HFFc6 (cell line): ENCODE measurements around the gene SLIT3. TPM values are rescaled to one million over a fixed set of nuclear protein-coding genes. Genes with fewer than 3 reads are reported as not detected.

Experiments
- DNase-seq: peaks from one replicate; pipeline ENCODE4 v3.0.0-alpha.2; 2018
- H3K27ac Mint-ChIP-seq: 2 replicates; pipeline ENCODE4 v1.8.0; 2020; ENCODE audit warnings: mild to moderate bottlenecking, mixed read lengths
- H3K27me3 Mint-ChIP-seq: 2 replicates; pipeline ENCODE4 v1.8.0; 2021; ENCODE audit warnings: mild to moderate bottlenecking, moderate library complexity, mixed read lengths; ENCODE audit not compliant: insufficient read depth
- H3K36me3 Mint-ChIP-seq: 2 replicates; pipeline ENCODE4 v1.8.0; 2021; ENCODE audit warnings: low read depth, mixed read lengths
- H3K4me1 Mint-ChIP-seq: 2 replicates; pipeline ENCODE4 v1.8.0; 2020; ENCODE audit warnings: low read depth, mixed read lengths
- H3K4me3 Mint-ChIP-seq: 2 replicates; pipeline ENCODE4 v1.8.0; 2020; ENCODE audit warnings: mild to moderate bottlenecking, moderate library complexity, mixed read lengths
- H3K9me3 Mint-ChIP-seq: 2 replicates; pipeline ENCODE4 v1.8.0; 2020; ENCODE audit warnings: mild to moderate bottlenecking, mixed read lengths
- CTCF ChIP-seq: fragments of 200-600 bp; sonication (generic); IDR thresholded peaks from 2 replicates; pipeline ENCODE4 v1.5.0; 2021; ENCODE audit warnings: antibody characterized with exemption, mild to moderate bottlenecking
- total RNA-seq, 6 experiments: library from RNA; stranded (reverse); fragmentation: NEBNext Ultra II Directional; extraction: Animal tissue kit (Norgen Biotek cat#: 25700); gene quantifications; 2 replicates in 1 of 6; 3 replicates in 5 of 6; pipeline ENCODE4 v1.2.3, GENCODE V29; 2021

The SLIT3 gene
- total RNA-seq, 6 experiments from 2014 or later: 4.2 to 8.3 (median 7.1) TPM

- H3K9me3 Mint-ChIP-seq: no peaks in the 10 kb centered on the region
- TF ChIP-seq CTCF: no peak
- no peak for DNase-seq
- no peak overlapping the region for H3K4me3 Mint-ChIP-seq
- peaks cover 24% of the 10 kb centered on the region for H3K4me1 Mint-ChIP-seq
- H3K27me3 Mint-ChIP-seq: peaks cover 5% of the 10 kb centered on the region; the same call in 1 of the 2 replicates
- no peaks in the 10 kb centered on the region for H3K36me3 Mint-ChIP-seq
- H3K27ac Mint-ChIP-seq: no peak overlapping the region
These were observed 321.8 kb downstream of the SLIT3 start for GRCh38 chr5:168979135-168979534.

GRCh38 chr5:168978500-168978899 is 322.4 kb downstream of the SLIT3 start:
- Mint-ChIP-seq H3K36me3 (no peaks in the 10 kb centered on the region), H3K9me3 (no peaks in the 10 kb centered on the region), H3K4me1 (peaks cover 28% of the 10 kb centered on the region), H3K4me3 (no peak overlapping the region), H3K27ac (no peak overlapping the region), H3K27me3 (peaks cover 5% of the 10 kb centered on the region; the same call in 1 of the 2 replicates)
- DNase-seq: no peak
- no peak for TF ChIP-seq CTCF

GRCh38 chr5:168978015-168978414 is 322.9 kb downstream of the SLIT3 start:
- H3K4me3 Mint-ChIP-seq: no peak overlapping the region
- H3K27me3 Mint-ChIP-seq: peaks cover 5% of the 10 kb centered on the region; the same call in 1 of the 2 replicates
- H3K27ac Mint-ChIP-seq: no peak overlapping the region
- no peak for TF ChIP-seq CTCF
- no peaks in the 10 kb centered on the region for H3K9me3 Mint-ChIP-seq
- no peaks in the 10 kb centered on the region for H3K36me3 Mint-ChIP-seq
- peak; percentile 35 for DNase-seq
- H3K4me1 Mint-ChIP-seq: peaks cover 28% of the 10 kb centered on the region

- no peak overlapping the region for H3K27ac Mint-ChIP-seq
- no peaks in the 10 kb centered on the region for H3K36me3 Mint-ChIP-seq
- peak; percentile 11 for DNase-seq
- TF ChIP-seq CTCF: no peak
- peaks cover 10% of the 10 kb centered on the region for H3K27me3 Mint-ChIP-seq
- H3K4me1 Mint-ChIP-seq: peaks cover 28% of the 10 kb centered on the region
- H3K4me3 Mint-ChIP-seq: no peak overlapping the region
- no peaks in the 10 kb centered on the region for H3K9me3 Mint-ChIP-seq
These were observed 324.5 kb downstream of the SLIT3 start for GRCh38 chr5:168976311-168976970.

GRCh38 chr5:168975331-168975730 is 325.6 kb downstream of the SLIT3 start:
- DNase-seq: no peak
- TF ChIP-seq CTCF: no peak
- H3K27me3 Mint-ChIP-seq: peaks cover 7% of the 10 kb centered on the region

More at GRCh38 chr5:168975331-168975730, 325.6 kb downstream of the SLIT3 start:
- Mint-ChIP-seq H3K27ac (no peak overlapping the region), H3K4me1 (peaks cover 28% of the 10 kb centered on the region), H3K4me3 (no peak overlapping the region), H3K36me3 (no peaks in the 10 kb centered on the region), H3K9me3 (no peaks in the 10 kb centered on the region)
